LoVo (cell line): Measurements from ENCODE around the gene ZCCHC24.
A peak's percentile ranks its signal among the peaks of the same experiment; 100 is the strongest.

Source experiments
- DNase-seq: peaks from one replicate; pipeline ENCODE4 v3.0.0-alpha.2; 2016; ENCODE audit warnings: low spot score

Gene ZCCHC24

GRCh38 chr10:79410315-79411094 lies 34.9 kb downstream of the ZCCHC24 start:
- DNase-seq, result no peak

- DNase-seq, result no peak
Observed at GRCh38 chr10:79409726-79410085, 35.7 kb downstream of the ZCCHC24 start.

- DNase-seq, result no peak
Observed at GRCh38 chr10:79409038-79409725, 36.2 kb downstream of the ZCCHC24 start.

GRCh38 chr10:79407811-79408795 lies 37.3 kb downstream of the ZCCHC24 start:
- DNase-seq, result no peak

- DNase-seq, result no peak
Observed at GRCh38 chr10:79407423-79407796, 38.0 kb downstream of the ZCCHC24 start.

- DNase-seq, result no peak
Observed at GRCh38 chr10:79406683-79407422, 38.6 kb downstream of the ZCCHC24 start.

GRCh38 chr10:79405995-79406515 lies 39.4 kb downstream of the ZCCHC24 start:
- DNase-seq, result no peak

GRCh38 chr10:79405221-79405994 lies 40.0 kb downstream of the ZCCHC24 start:
- no peak for DNase-seq

GRCh38 chr10:79404690-79405131 lies 40.7 kb downstream of the ZCCHC24 start:
- DNase-seq, result no peak

GRCh38 chr10:79404231-79404609 lies 41.2 kb downstream of the ZCCHC24 start:
- DNase-seq, result no peak

GRCh38 chr10:79403441-79404230 lies 41.8 kb downstream of the ZCCHC24 start:
- no peak for DNase-seq

- no peak for DNase-seq
Observed at GRCh38 chr10:79402951-79403350, 42.5 kb downstream of the ZCCHC24 start.

GRCh38 chr10:79402625-79402946 lies 42.8 kb downstream of the ZCCHC24 start:
- no peak for DNase-seq

GRCh38 chr10:79401015-79401921 lies 44.2 kb downstream of the ZCCHC24 start:
- DNase-seq, result no peak

- no peak for DNase-seq
Observed at GRCh38 chr10:79400146-79401004, 45.0 kb downstream of the ZCCHC24 start.

- peak; percentile 46 for DNase-seq
Observed at GRCh38 chr10:79399223-79399831, 46.1 kb downstream of the ZCCHC24 start.

GRCh38 chr10:79398642-79399041 lies 46.8 kb downstream of the ZCCHC24 start:
- no peak for DNase-seq
